H1 (cell line): ENCODE measurements around the gene DDX51. TPM values are rescaled to one million over a fixed set of nuclear protein-coding genes. Genes with fewer than 3 reads are reported as not detected.

Experiments
- ASH2L ChIP-seq: fragments of 200-600, 300-600 bp; sonication (generic); IDR thresholded peaks from one replicate; pipeline ENCODE4 v1.7.1; 2017; ENCODE audit warnings: low read length
- ATF2 ChIP-seq: IDR thresholded peaks from 2 replicates; pipeline ENCODE4 v1.6.1; 2012; ENCODE audit warnings: low read length, inconsistent platforms
- BACH1 ChIP-seq: IDR thresholded peaks from 2 replicates; pipeline ENCODE4 v1.6.1; 2012; ENCODE audit warnings: low read length, improper control_type of control experiment
- CBX8 ChIP-seq: fragments of 300-800, 300-1000 bp; sonication (generic); IDR thresholded peaks from 2 replicates; pipeline ENCODE4 v1.7.1; 2016; ENCODE audit warnings: low read depth, low read length, borderline replicate concordance
- CEBPB ChIP-seq: IDR thresholded peaks from 2 replicates; pipeline ENCODE4 v1.6.1; 2012; ENCODE audit warnings: low read depth, low read length
- CHD1 ChIP-seq: IDR thresholded peaks from 2 replicates; pipeline ENCODE4 v1.6.1; 2012; ENCODE audit warnings: low read depth, low read length, improper control_type of control experiment
- CHD2 ChIP-seq: IDR thresholded peaks from 2 replicates; pipeline ENCODE4 v1.6.1; 2012; ENCODE audit warnings: low read length, improper control_type of control experiment
- CTBP2 ChIP-seq: IDR thresholded peaks from 2 replicates; pipeline ENCODE4 v1.7.0; 2011; ENCODE audit warnings: borderline replicate concordance, mild to moderate bottlenecking, moderate library complexity, mixed read lengths, low read length; ENCODE audit not compliant: insufficient read depth, insufficient read length
- E2F6 ChIP-seq: IDR thresholded peaks from 2 replicates; pipeline ENCODE4 v1.6.1; 2012; ENCODE audit warnings: inconsistent platforms
- EGR1 ChIP-seq: IDR thresholded peaks from 2 replicates; pipeline ENCODE4 v1.6.1; 2011; ENCODE audit warnings: low read depth, low read length, borderline replicate concordance
- FOSL1 ChIP-seq: IDR thresholded peaks from 2 replicates; pipeline ENCODE4 v1.6.1; 2011; ENCODE audit warnings: mild to moderate bottlenecking, low read depth, low read length, moderate library complexity; ENCODE audit not compliant: insufficient read depth
- KDM1A ChIP-seq: fragments of 200-600, 300-600 bp; sonication (generic); IDR thresholded peaks from 2 replicates; pipeline ENCODE4 v1.7.1; 2016; ENCODE audit warnings: mild to moderate bottlenecking, low read length, borderline replicate concordance
- KDM4A ChIP-seq: IDR thresholded peaks from one replicate; pipeline ENCODE4 v1.7.1; 2012; ENCODE audit warnings: low read depth, mild to moderate bottlenecking, moderate library complexity, low read length, inconsistent platforms; ENCODE audit not compliant: severe bottlenecking
- POLR2AphosphoS5 ChIP-seq: IDR thresholded peaks from 2 replicates; pipeline ENCODE4 v1.6.1; 2011; ENCODE audit warnings: low read depth, low read length
- RAD21 ChIP-seq, 2 experiments: IDR thresholded peaks in 1 of 2; conservative IDR thresholded peaks in 1 of 2; 2 replicates each; pipeline ENCODE4 v1.6.1; 2011; ENCODE audit warnings: low read depth in 2 of 2, low read length in 2 of 2, improper control_type of control experiment in 1 of 2, inconsistent platforms in 1 of 2, mild to moderate bottlenecking in 1 of 2, moderate library complexity in 1 of 2
- RFX5 ChIP-seq: IDR thresholded peaks from 2 replicates; pipeline ENCODE4 v1.6.1; 2011; ENCODE audit warnings: low read depth, low read length, improper control_type of control experiment, borderline replicate concordance
- RNF2 ChIP-seq: fragments of 200-900, 300-1000 bp; sonication (generic); IDR thresholded peaks from 2 replicates; pipeline ENCODE4 v1.7.1; 2016; ENCODE audit warnings: borderline replicate concordance, low read depth, mild to moderate bottlenecking, antibody characterized with exemption, low read length; ENCODE audit not compliant: poor library complexity, severe bottlenecking; ENCODE audit errors: missing control alignments
- SP1 ChIP-seq: IDR thresholded peaks from 2 replicates; pipeline ENCODE4 v1.6.1; 2011; ENCODE audit warnings: low read depth, low read length
- SRF ChIP-seq: IDR thresholded peaks from 2 replicates; pipeline ENCODE4 v1.6.1; 2011; ENCODE audit warnings: mild to moderate bottlenecking, low read depth, low read length, moderate library complexity
- SUZ12 ChIP-seq: fragments of 200-600 bp; sonication (generic); IDR thresholded peaks from 2 replicates; pipeline ENCODE4 v1.6.1; 2012; ENCODE audit warnings: mild to moderate bottlenecking, inconsistent platforms, low read length, moderate library complexity, mixed read lengths
- TAF7 ChIP-seq: optimal IDR thresholded peaks from 2 replicates; pipeline ENCODE3; 2011; ENCODE audit warnings: low read depth, mild to moderate bottlenecking, inconsistent platforms, low read length, moderate library complexity, borderline replicate concordance
- polyA plus RNA-seq, 7 experiments: library from polyadenylated mRNA; depleted of rRNA in 3 of 7; stranded (reverse) in 5 of 7; unstranded in 2 of 7; fragments of >200 nt in 5 of 7; fragments of 200-250 nt in 2 of 7; gene quantifications; 1 replicate in 5 of 7; 2 replicates in 1 of 7; 4 replicates in 1 of 7; pipeline versions ENCODE4 v1.2.1 to v1.2.3, GENCODE V29; 2011 to 2013; ENCODE audit warnings: missing spikeins in 2 of 7, mixed read lengths in 2 of 7
- total RNA-seq: library from RNA; stranded (reverse); fragmentation: NEBNext Ultra II Directional; extraction: Animal tissue kit (Norgen Biotek cat#: 25700); gene quantifications from 2 replicates; pipeline ENCODE4 v1.2.1, GENCODE V29; 2021
- TF ChIP-seq, protein P1 (sequence below): IDR thresholded peaks from 2 replicates; pipeline ENCODE4 v1.6.1; 2012; ENCODE audit warnings: inconsistent platforms

The DDX51 gene
- total and polyA plus RNA-seq, 2 of the 8 experiments (the other 6 are each of a cell fraction or from before 2014, with no cell fraction given): 11.2 to 24.4 TPM

DNA sequence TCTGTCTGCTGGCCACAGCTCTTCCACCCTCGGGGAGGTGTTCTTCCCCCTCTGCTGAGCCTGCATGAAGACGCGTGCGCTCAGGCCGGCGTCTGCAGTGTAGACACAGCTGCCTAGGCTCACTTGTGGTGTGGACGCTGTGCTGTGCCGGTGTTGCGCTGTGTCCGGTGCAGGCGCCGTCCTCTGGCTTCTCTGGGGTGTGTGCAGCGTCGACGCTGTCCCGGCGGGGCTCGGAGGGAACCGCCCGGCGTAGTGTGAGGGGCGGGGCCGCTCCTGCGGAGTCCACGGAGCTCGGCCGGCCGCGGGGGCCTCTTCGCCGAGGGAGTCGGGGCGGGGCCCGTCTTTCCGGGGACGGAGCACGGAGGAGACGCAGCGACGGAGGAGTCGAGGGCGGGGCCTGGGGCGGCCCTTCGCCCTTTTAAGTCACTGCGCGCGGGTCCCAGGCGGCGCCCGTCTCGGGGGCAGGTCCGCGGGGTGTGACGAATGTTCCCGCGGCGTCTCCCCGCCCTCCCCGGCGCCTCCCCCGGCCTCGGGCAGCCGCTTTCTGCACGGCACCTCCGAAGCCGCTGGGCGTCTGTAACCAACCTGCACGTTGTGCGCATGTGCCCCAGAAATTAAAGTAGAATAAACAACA, 45.4 kb upstream of the DDX51 start (continued):
- TF ChIP-seq CTBP2: no peak
- no peak for TF ChIP-seq ASH2L
- TF ChIP-seq CEBPB: no peak
- no peak for TF ChIP-seq EGR1
- no peak for TF ChIP-seq CBX8
- TF ChIP-seq SUZ12: peak; percentile 45; the same call in 1 of the 2 replicates
- TF ChIP-seq CHD2: no peak
- no peak for TF ChIP-seq FOSL1
- TF ChIP-seq SP1: no peak
- TF ChIP-seq KDM1A: no peak
- TF ChIP-seq CHD1: no peak
- TF ChIP-seq RFX5: no peak
- TF ChIP-seq RNF2: no peak
- TF ChIP-seq, protein P1, sequence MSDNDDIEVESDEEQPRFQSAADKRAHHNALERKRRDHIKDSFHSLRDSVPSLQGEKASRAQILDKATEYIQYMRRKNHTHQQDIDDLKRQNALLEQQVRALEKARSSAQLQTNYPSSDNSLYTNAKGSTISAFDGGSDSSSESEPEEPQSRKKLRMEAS: peak; percentile 21
- no peak for TF ChIP-seq POLR2AphosphoS5
- TF ChIP-seq E2F6: peak; percentile 69
- no peak for TF ChIP-seq ATF2
- peak; percentile 84 for TF ChIP-seq KDM4A
- no peak for TF ChIP-seq SRF
- TF ChIP-seq RAD21 (IDR thresholded peaks at IDR 0.05 in 1 of 2, conservative IDR thresholded peaks at IDR 0.05 in 1 of 2; ENCODE audit: low read depth in 2 of 2, low read length in 2 of 2): no peak; a peak in 1 of 4 replicates
- no peak for TF ChIP-seq TAF7
- TF ChIP-seq BACH1: no peak
